Fibroblast of lung (primary cell): Measurements from ENCODE around the gene WNT10A. TPM values are rescaled to one million over a fixed set of nuclear protein-coding genes. Genes with fewer than 3 reads are reported as not detected.

Source experiments
- DNase-seq, 2 donors: peaks; one replicate each; pipeline versions ENCODE4 v3.0.0 to v3.0.0-alpha.2; 2010; ENCODE audit warnings: low read depth in 2 of 2
- H2AFZ ChIP-seq: 2 replicates; pipeline ENCODE4 v1.5.1; 2012; ENCODE audit warnings: low read length, control low read depth, inconsistent platforms
- H3K27ac ChIP-seq: 2 replicates; pipeline ENCODE4 v1.5.1; 2011; ENCODE audit warnings: low read length, control low read depth; ENCODE audit not compliant: insufficient read depth
- H3K27me3 ChIP-seq: 2 replicates; pipeline ENCODE4 v1.5.1; 2011; ENCODE audit warnings: mild to moderate bottlenecking, low read length; ENCODE audit not compliant: control insufficient read depth, insufficient read depth
- H3K36me3 ChIP-seq: 2 replicates; pipeline ENCODE4 v1.5.1; 2011; ENCODE audit warnings: low read length; ENCODE audit not compliant: control insufficient read depth, insufficient read depth
- H3K4me1 ChIP-seq: 2 replicates; pipeline ENCODE4 v1.5.1; 2011; ENCODE audit warnings: low read length; ENCODE audit not compliant: control insufficient read depth, insufficient read depth; ENCODE audit errors: extremely low read depth
- H3K4me2 ChIP-seq: 2 replicates; pipeline ENCODE4 v1.5.1; 2011; ENCODE audit warnings: low read length, control low read depth; ENCODE audit not compliant: insufficient read depth; ENCODE audit errors: extremely low read depth
- H3K4me3 ChIP-seq, 4 experiments: fragments of 200-600 bp in 1 of 4; sonication (generic) in 1 of 4; replicated peaks in 1 of 4; 2 replicates each; pipeline ENCODE4 v1.5.1; 2011 to 2016; ENCODE audit warnings: low read length in 4 of 4, low read depth in 3 of 4, mild to moderate bottlenecking in 3 of 4, control low read depth in 2 of 4, inconsistent platforms in 1 of 4, mixed read lengths in 1 of 4; ENCODE audit not compliant: insufficient read depth in 1 of 4; ENCODE audit errors: control extremely low read depth in 1 of 4
- H3K79me2 ChIP-seq: 2 replicates; pipeline ENCODE4 v1.5.1; 2012; ENCODE audit warnings: mild to moderate bottlenecking, low read length, inconsistent platforms; ENCODE audit not compliant: control insufficient read depth, insufficient read depth
- H3K9ac ChIP-seq: 2 replicates; pipeline ENCODE4 v1.5.1; 2011; ENCODE audit warnings: mild to moderate bottlenecking, low read length, control low read depth; ENCODE audit not compliant: insufficient read depth
- H3K9me3 ChIP-seq: 2 replicates; pipeline ENCODE4 v1.5.1; 2012; ENCODE audit warnings: low read depth, low read length; ENCODE audit not compliant: control insufficient read depth, insufficient read depth
- H4K20me1 ChIP-seq: 2 replicates; pipeline ENCODE4 v1.5.1; 2011; ENCODE audit warnings: low read length; ENCODE audit not compliant: control insufficient read depth, insufficient read depth; ENCODE audit errors: extremely low read depth
- EZH2 ChIP-seq: IDR thresholded peaks from 2 replicates; pipeline ENCODE4 v1.5.1; 2012; ENCODE audit warnings: low read length, control low read depth, mild to moderate bottlenecking; ENCODE audit errors: missing control alignments
- polyA plus RNA-seq, 2 donors: library from polyadenylated mRNA; depleted of rRNA in 1 of 2; stranded (reverse) in 1 of 2; unstranded in 1 of 2; fragments of >200 nt; gene quantifications; 2 replicates each; pipeline ENCODE4 v1.2.1, GENCODE V29; 2011 to 2012; ENCODE audit warnings: missing spikeins in 1 of 2
- total RNA-seq: library from RNA; depleted of rRNA; stranded (reverse); fragments of >200 nt; gene quantifications from 2 replicates; pipeline ENCODE4 v1.2.1, GENCODE V29; 2014
- TF ChIP-seq, protein P1 (sequence below), 2 donors: IDR thresholded peaks in 1 of 2; conservative IDR thresholded peaks in 1 of 2; 1 replicate in 1 of 2; 2 replicates in 1 of 2; pipeline ENCODE4 v1.5.1; 2011 to 2012; ENCODE audit warnings: low read length in 2 of 2, control low read depth in 1 of 2, inconsistent platforms in 1 of 2, low read depth in 1 of 2, mild to moderate bottlenecking in 1 of 2

The WNT10A gene
- total and polyA plus RNA-seq, 2 donors (not counting 1 experiment from before 2014, with no cell fraction given): not detected

DNA sequence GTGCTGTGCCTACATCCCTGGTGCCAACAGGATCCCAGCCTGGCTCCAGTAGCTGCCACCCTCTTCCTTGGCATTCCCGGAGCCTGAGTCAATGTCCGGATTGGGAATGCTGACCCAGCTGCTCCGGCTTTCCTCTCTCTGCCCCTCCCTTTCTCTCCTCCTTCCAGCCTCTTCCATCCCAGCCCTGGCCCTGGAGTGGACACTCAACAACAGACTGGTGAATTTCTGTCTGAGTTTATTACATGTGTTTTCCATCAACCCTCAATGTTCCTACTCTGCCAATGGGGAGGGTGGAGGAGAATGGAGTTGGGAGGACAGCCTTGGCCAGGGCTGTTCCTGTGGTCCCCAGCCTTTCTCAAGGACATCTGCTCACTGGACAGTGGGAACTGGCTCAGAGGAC is 48.1 kb upstream of the WNT10A start:
- Histone ChIP-seq H3K9me3 (no peaks in the 10 kb centered on the region), H3K27ac (no peak overlapping the region), H3K36me3 (no peaks in the 10 kb centered on the region), H2AFZ (no peak overlapping the region), H3K4me1 (no peaks in the 10 kb centered on the region), H3K79me2 (no peaks in the 10 kb centered on the region), H3K4me3 (no peak overlapping the region), H3K4me2 (no peak overlapping the region), H3K9ac (no peak overlapping the region), H4K20me1 (no peaks in the 10 kb centered on the region), H3K27me3 (peaks cover 27% of the 10 kb centered on the region)
- DNase-seq: no peak
- no peak for TF ChIP-seq EZH2
- TF ChIP-seq, protein P1, sequence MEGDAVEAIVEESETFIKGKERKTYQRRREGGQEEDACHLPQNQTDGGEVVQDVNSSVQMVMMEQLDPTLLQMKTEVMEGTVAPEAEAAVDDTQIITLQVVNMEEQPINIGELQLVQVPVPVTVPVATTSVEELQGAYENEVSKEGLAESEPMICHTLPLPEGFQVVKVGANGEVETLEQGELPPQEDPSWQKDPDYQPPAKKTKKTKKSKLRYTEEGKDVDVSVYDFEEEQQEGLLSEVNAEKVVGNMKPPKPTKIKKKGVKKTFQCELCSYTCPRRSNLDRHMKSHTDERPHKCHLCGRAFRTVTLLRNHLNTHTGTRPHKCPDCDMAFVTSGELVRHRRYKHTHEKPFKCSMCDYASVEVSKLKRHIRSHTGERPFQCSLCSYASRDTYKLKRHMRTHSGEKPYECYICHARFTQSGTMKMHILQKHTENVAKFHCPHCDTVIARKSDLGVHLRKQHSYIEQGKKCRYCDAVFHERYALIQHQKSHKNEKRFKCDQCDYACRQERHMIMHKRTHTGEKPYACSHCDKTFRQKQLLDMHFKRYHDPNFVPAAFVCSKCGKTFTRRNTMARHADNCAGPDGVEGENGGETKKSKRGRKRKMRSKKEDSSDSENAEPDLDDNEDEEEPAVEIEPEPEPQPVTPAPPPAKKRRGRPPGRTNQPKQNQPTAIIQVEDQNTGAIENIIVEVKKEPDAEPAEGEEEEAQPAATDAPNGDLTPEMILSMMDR (conservative IDR thresholded peaks at IDR 0.05 in 1 of 2, IDR thresholded peaks at IDR 0.05 in 1 of 2; ENCODE audit: low read depth in 1 of 2, low read length in 2 of 2): no peak

DNA sequence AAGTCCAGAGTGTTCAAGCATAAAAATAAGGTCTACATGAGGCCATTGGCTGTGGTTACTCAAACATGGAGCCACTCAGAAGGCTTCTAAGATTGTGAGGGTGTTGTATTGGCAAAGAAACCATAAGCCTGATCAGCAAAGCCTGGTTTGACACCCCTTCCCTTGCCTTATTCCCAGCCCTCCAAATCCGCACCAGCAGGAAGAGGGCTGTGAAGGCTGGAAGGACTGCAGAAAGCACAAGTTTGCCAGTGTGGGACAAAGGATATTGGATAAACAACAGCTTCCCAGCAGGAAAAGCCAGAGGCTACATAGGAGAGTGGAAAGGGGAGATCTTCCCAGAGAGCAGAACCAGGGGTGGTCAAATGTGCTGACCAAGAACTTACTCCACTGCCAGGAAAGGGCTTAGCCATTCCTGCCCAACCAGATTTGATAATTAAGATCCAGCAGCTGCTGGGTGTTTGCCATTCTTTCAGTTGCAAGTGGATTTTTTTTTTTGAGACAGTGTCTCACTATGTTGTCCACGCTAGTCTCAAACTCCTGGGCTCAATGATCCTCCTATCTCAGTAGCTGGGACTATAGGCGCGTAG is 47.5 kb upstream of the WNT10A start:
- no peaks in the 10 kb centered on the region for H3K79me2 ChIP-seq
- no peaks in the 10 kb centered on the region for H3K36me3 ChIP-seq
- no peak for DNase-seq
- no peak overlapping the region for H3K27ac ChIP-seq
- no peak overlapping the region for H2AFZ ChIP-seq
- no peak for TF ChIP-seq EZH2
- TF ChIP-seq, protein P1 (conservative IDR thresholded peaks at IDR 0.05 in 1 of 2, IDR thresholded peaks at IDR 0.05 in 1 of 2; ENCODE audit: low read depth in 1 of 2, low read length in 2 of 2): no peak
- H3K27me3 ChIP-seq: peaks cover 27% of the 10 kb centered on the region
- H3K4me2 ChIP-seq: no peak overlapping the region
- no peak overlapping the region for H3K4me3 ChIP-seq
- no peak overlapping the region for H3K9ac ChIP-seq
- no peaks in the 10 kb centered on the region for H3K4me1 ChIP-seq
- H3K9me3 ChIP-seq: no peaks in the 10 kb centered on the region
- H4K20me1 ChIP-seq: no peaks in the 10 kb centered on the region

DNA sequence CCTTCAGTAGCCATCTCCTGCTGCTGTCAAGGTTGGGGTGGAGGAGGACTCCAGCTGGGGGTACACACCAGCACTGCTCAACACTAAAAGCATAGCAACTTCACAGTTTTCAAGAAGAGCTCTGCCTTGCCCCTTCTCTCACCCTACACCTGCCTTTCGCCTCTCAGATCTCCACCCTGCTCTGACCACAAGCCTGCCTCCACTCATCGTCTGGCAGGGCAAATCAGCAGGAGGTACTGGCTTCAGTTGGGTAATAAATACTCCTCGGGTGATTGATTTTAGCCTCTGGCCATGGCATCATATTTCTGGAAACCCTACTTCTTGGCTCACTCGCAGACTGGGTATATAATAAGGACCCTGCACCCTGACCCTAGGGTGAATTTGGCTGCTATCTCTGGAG is 46.0 kb upstream of the WNT10A start:
- no peak overlapping the region for H2AFZ ChIP-seq
- no peaks in the 10 kb centered on the region for H3K79me2 ChIP-seq
- H3K27me3 ChIP-seq: peaks cover 27% of the 10 kb centered on the region
- no peaks in the 10 kb centered on the region for H3K4me1 ChIP-seq
- TF ChIP-seq, protein P1 (conservative IDR thresholded peaks at IDR 0.05 in 1 of 2, IDR thresholded peaks at IDR 0.05 in 1 of 2; ENCODE audit: low read depth in 1 of 2, low read length in 2 of 2): no peak
- no peak overlapping the region for H3K9ac ChIP-seq
- H3K4me3 ChIP-seq: no peak overlapping the region
- no peaks in the 10 kb centered on the region for H4K20me1 ChIP-seq
- no peaks in the 10 kb centered on the region for H3K36me3 ChIP-seq
- no peak for DNase-seq
- H3K9me3 ChIP-seq: no peaks in the 10 kb centered on the region
- H3K27ac ChIP-seq: no peak overlapping the region
- H3K4me2 ChIP-seq: no peak overlapping the region
